ENCODE results near the gene ISCU. TPM values are rescaled to one million over a fixed set of nuclear protein-coding genes. Genes with fewer than 3 reads are reported as not detected.
A peak's percentile ranks its signal among the peaks of the same experiment; 100 is the strongest.

Gene ISCU
- total and polyA plus RNA-seq, 8 donors = 78.0 to 147 (median 84.6) TPM

- intact Hi-C loops (cut with DNase I) = loop anchor here in 1 of 2 donors (5.0 kb wide), 1 partner anchor 47 kb away; no protein-coding TSS in a partner anchor
- no peak overlapping the region for H3K27ac ChIP-seq
- H3K27me3 ChIP-seq = no peaks in the 10 kb centered on the region
- no peak overlapping the region for H3K4me3 ChIP-seq
- DNase-seq = peak in 1 of 4 donors; percentile 49
- H3K9me3 ChIP-seq = peaks cover 0 to 7% of the 10 kb centered on the region in 2 donors
- no peak for ATAC-seq
- no peak for TF ChIP-seq CTCF (IDR thresholded peaks at IDR 0.05)
- peaks cover 12 to 63% of the 10 kb centered on the region in 2 donors for H3K4me1 ChIP-seq
- no peaks in the 10 kb centered on the region for H3K36me3 ChIP-seq
Observed at GRCh38 chr12:108614639-108615038, 52.2 kb downstream of the ISCU start.

GRCh38 chr12:108615918-108616317, 53.5 kb downstream of the ISCU start:
- DNase-seq (no peak), ATAC-seq (no peak)
- Histone ChIP-seq H3K4me3 (no peak overlapping the region), H3K27me3 (no peaks in the 10 kb centered on the region), H3K9me3 (peaks cover 0 to 7% of the 10 kb centered on the region in 2 donors), H3K27ac (peak overlapping the region in 1 of 2 donors; percentile 81), H3K36me3 (no peaks in the 10 kb centered on the region), H3K4me1 (peaks cover 12 to 75% of the 10 kb centered on the region in 2 donors)
- intact Hi-C loops (cut with DNase I) = loop anchor here in 1 of 2 donors (5.0 kb wide), 1 partner anchor 49 kb away; no protein-coding TSS in a partner anchor
- TF ChIP-seq CTCF (IDR thresholded peaks at IDR 0.05) = no peak

- H3K27ac ChIP-seq = peak overlapping the region in 1 of 2 donors; percentile 81
- H3K4me1 ChIP-seq = peaks cover 12 to 79% of the 10 kb centered on the region in 2 donors
- DNase-seq (peak in 1 of 4 donors; percentile 10), ATAC-seq (no peak)
- intact Hi-C loops (cut with DNase I) = loop anchor here in 1 of 2 donors (5.0 kb wide), 1 partner anchor 49 kb away; no protein-coding TSS in a partner anchor
- H3K27me3 ChIP-seq = no peaks in the 10 kb centered on the region
- peaks cover 0 to 7% of the 10 kb centered on the region in 2 donors for H3K9me3 ChIP-seq
- H3K36me3 ChIP-seq = peaks cover 0 to 3% of the 10 kb centered on the region in 2 donors
- H3K4me3 ChIP-seq = no peak overlapping the region
- TF ChIP-seq CTCF (IDR thresholded peaks at IDR 0.05) = no peak
Observed at GRCh38 chr12:108616359-108616758, 54.0 kb downstream of the ISCU start.

- H3K27me3 ChIP-seq = no peaks in the 10 kb centered on the region
- DNase-seq (peak in 2 of 4 donors; percentile 64 to 71), ATAC-seq (peak; percentile 7)
- H3K27ac ChIP-seq = peak overlapping the region; percentile 33 to 81
- intact Hi-C loops (cut with DNase I) = loop anchor here in 1 of 2 donors (5.0 kb wide), 1 partner anchor 50 kb away; no protein-coding TSS in a partner anchor
- peaks cover 18 to 79% of the 10 kb centered on the region in 2 donors for H3K4me1 ChIP-seq
- H3K4me3 ChIP-seq = no peak overlapping the region
- H3K36me3 ChIP-seq = peaks cover 0 to 11% of the 10 kb centered on the region in 2 donors
- TF ChIP-seq CTCF (IDR thresholded peaks at IDR 0.05) = no peak
- H3K9me3 ChIP-seq = peaks cover 0 to 7% of the 10 kb centered on the region in 2 donors
Observed at GRCh38 chr12:108616941-108617858, 54.8 kb downstream of the ISCU start.

Measured in left lung (tissue), 10 donors.